H1 (cell line): ENCODE results near the gene DHDH. TPM values are rescaled to one million over a fixed set of nuclear protein-coding genes. Genes with fewer than 3 reads are reported as not detected.
A peak's percentile ranks its signal among the peaks of the same experiment; 100 is the strongest.

Experiments used
- CTCF ChIA-PET: fragments of 300-600 bp; sonication (Branson Sonifier 250); formaldehyde crosslinking; loops from one replicate; lab custom pipeline; 2021; ENCODE audit not compliant: partially characterized antibody; lab: Charles Lee
- POLR2A ChIA-PET: fragments of 300-600 bp; sonication (Branson Sonifier 250); formaldehyde crosslinking; loops from one replicate; lab custom pipeline; 2021; ENCODE audit warnings: inconsistent platforms; ENCODE audit not compliant: partially characterized antibody; lab: Charles Lee
- DNase-seq, 2 experiments: peaks; one replicate each; pipeline versions ENCODE4 v3.0.0 to v3.0.0-alpha.2; 2010 to 2022; ENCODE audit warnings: low spot score in 2 of 2, low read depth in 1 of 2, mixed read lengths in 1 of 2
- FAIRE-seq: peaks from 2 replicates; lab custom pipeline; 2011; peaks lifted over from hg19 to GRCh38; lab: Jason Lieb, UNC
- H2AFZ ChIP-seq: 2 replicates; pipeline ENCODE4 v1.8.1; 2012; ENCODE audit warnings: low read length, inconsistent platforms
- H2AK5ac ChIP-seq: 2 replicates; pipeline ENCODE4 v1.6.1; 2013; ENCODE audit warnings: low read depth, low read length
- H2BK120ac ChIP-seq: replicated peaks from 2 replicates; pipeline ENCODE3; 2013; ENCODE audit warnings: low read depth, low read length, inconsistent platforms
- H2BK12ac ChIP-seq: 2 replicates; pipeline ENCODE4 v1.6.1; 2013; ENCODE audit warnings: low read depth, low read length
- H2BK15ac ChIP-seq: 2 replicates; pipeline ENCODE4 v1.6.1; 2013; ENCODE audit warnings: low read length
- H2BK20ac ChIP-seq: 2 replicates; pipeline ENCODE4 v1.6.1; 2013; ENCODE audit warnings: low read length
- H2BK5ac ChIP-seq: 2 replicates; pipeline ENCODE4 v1.6.1; 2013; ENCODE audit warnings: low read depth, low read length
- H3K14ac ChIP-seq: 2 replicates; pipeline ENCODE4 v1.6.1; 2013; ENCODE audit warnings: inconsistent platforms; ENCODE audit not compliant: insufficient read length
- H3K18ac ChIP-seq: 2 replicates; pipeline ENCODE4 v1.6.1; 2013; ENCODE audit warnings: low read length; ENCODE audit errors: extremely low read depth
- H3K23ac ChIP-seq: 2 replicates; pipeline ENCODE4 v1.6.1; 2013; ENCODE audit warnings: inconsistent platforms; ENCODE audit not compliant: insufficient read length
- H3K23me2 ChIP-seq: 2 replicates; pipeline ENCODE4 v1.6.1; 2013; ENCODE audit warnings: low read depth, low read length
- H3K27ac ChIP-seq: 2 replicates; pipeline ENCODE4 v1.6.1; 2011; ENCODE audit warnings: low read depth, low read length, inconsistent platforms
- H3K27me3 ChIP-seq, 4 experiments: replicated peaks in 1 of 4; 1 replicate in 1 of 4; 2 replicates in 3 of 4; pipeline versions ENCODE4 v1.6.1 to v1.8.1; 2011 to 2013; ENCODE audit warnings: low read length in 3 of 4, mild to moderate bottlenecking in 3 of 4, inconsistent platforms in 2 of 4, mixed read lengths in 2 of 4, moderate library complexity in 1 of 4; ENCODE audit not compliant: control insufficient read depth in 3 of 4, insufficient read depth in 3 of 4; ENCODE audit errors: extremely low read depth in 1 of 4
- H3K36me3 ChIP-seq, 4 experiments: 2 replicates each; pipeline versions ENCODE4 v1.6.1 to v1.8.1; 2011 to 2013; ENCODE audit warnings: mild to moderate bottlenecking in 4 of 4, low read length in 3 of 4, moderate library complexity in 2 of 4, control low read depth in 1 of 4, inconsistent platforms in 1 of 4; ENCODE audit not compliant: insufficient read depth in 4 of 4, control insufficient read depth in 2 of 4
- H3K4ac ChIP-seq: replicated peaks from 2 replicates; pipeline ENCODE3; 2013; ENCODE audit warnings: low read length, low read depth, mixed read lengths, inconsistent platforms; ENCODE audit not compliant: insufficient read length
- H3K4me1 ChIP-seq, 4 experiments: replicated peaks in 1 of 4; 1 replicate in 1 of 4; 2 replicates in 3 of 4; pipeline versions ENCODE4 v1.6.1 to v1.8.1; 2011 to 2013; ENCODE audit warnings: low read length in 3 of 4, inconsistent platforms in 2 of 4, mixed read lengths in 1 of 4; ENCODE audit not compliant: insufficient read depth in 4 of 4, control insufficient read depth in 3 of 4
- H3K4me2 ChIP-seq, 2 experiments: 2 replicates each; pipeline versions ENCODE4 v1.6.1 to v1.8.1; 2011 to 2013; ENCODE audit warnings: low read depth in 2 of 2, low read length in 2 of 2, control low read depth in 1 of 2, inconsistent platforms in 1 of 2, mild to moderate bottlenecking in 1 of 2; ENCODE audit not compliant: insufficient read depth in 1 of 2
- H3K4me3 ChIP-seq, 4 experiments: fragments of 200-600, 300-600 bp in 1 of 4; sonication (generic), shearing (Covaris generic), sonication (Bioruptor Twin) in 1 of 4; 2 replicates each; pipeline versions ENCODE4 v1.5.1 to v1.8.1; 2011 to 2016; ENCODE audit warnings: low read length in 4 of 4, low read depth in 3 of 4, control low read depth in 2 of 4, inconsistent platforms in 2 of 4, mild to moderate bottlenecking in 2 of 4, mixed read lengths in 1 of 4, moderate library complexity in 1 of 4; ENCODE audit not compliant: insufficient read depth in 2 of 4; ENCODE audit errors: extremely low read depth in 1 of 4
- H3K56ac ChIP-seq: replicated peaks from 2 replicates; pipeline ENCODE3; 2013; ENCODE audit warnings: low read depth, mild to moderate bottlenecking, mixed read lengths, low read length, inconsistent platforms; ENCODE audit not compliant: insufficient read length
- H3K79me1 ChIP-seq: 2 replicates; pipeline ENCODE4 v1.6.1; 2013; ENCODE audit warnings: low read depth, low read length, control low read depth
- H3K79me2 ChIP-seq, 2 experiments: 2 replicates each; pipeline versions ENCODE4 v1.6.1 to v1.8.1; 2012 to 2013; ENCODE audit warnings: low read length in 2 of 2, mild to moderate bottlenecking in 2 of 2, inconsistent platforms in 1 of 2; ENCODE audit not compliant: insufficient read depth in 2 of 2, control insufficient read depth in 1 of 2
- H3K9ac ChIP-seq, 4 experiments: replicated peaks in 1 of 4; 1 replicate in 1 of 4; 2 replicates in 3 of 4; pipeline versions ENCODE4 v1.6.1 to v1.8.1; 2011 to 2013; ENCODE audit warnings: low read depth in 3 of 4, low read length in 3 of 4, control low read depth in 2 of 4, mild to moderate bottlenecking in 2 of 4, moderate library complexity in 2 of 4, inconsistent platforms in 1 of 4; ENCODE audit errors: extremely low read depth in 1 of 4
- H3K9me3 ChIP-seq, 2 experiments: 2 replicates each; pipeline versions ENCODE4 v1.6.1 to v1.8.1; 2012 to 2013; ENCODE audit warnings: mild to moderate bottlenecking in 2 of 2, moderate library complexity in 2 of 2, control low read depth in 1 of 2, inconsistent platforms in 1 of 2, low read depth in 1 of 2, low read length in 1 of 2, mixed read lengths in 1 of 2; ENCODE audit not compliant: insufficient read depth in 2 of 2
- H4K20me1 ChIP-seq, 2 experiments: replicated peaks in 1 of 2; 2 replicates each; pipeline versions ENCODE3 to v1.8.1; 2011 to 2013; ENCODE audit warnings: inconsistent platforms in 2 of 2, low read length in 2 of 2, mild to moderate bottlenecking in 1 of 2; ENCODE audit not compliant: insufficient read depth in 2 of 2, control insufficient read depth in 1 of 2
- H4K5ac ChIP-seq: 2 replicates; pipeline ENCODE4 v1.6.1; 2013; ENCODE audit warnings: low read length, low read depth, mixed read lengths, inconsistent platforms; ENCODE audit not compliant: insufficient read length
- H4K8ac ChIP-seq: 2 replicates; pipeline ENCODE4 v1.8.0; 2013; ENCODE audit warnings: mild to moderate bottlenecking, moderate library complexity, low read length, inconsistent platforms; ENCODE audit not compliant: insufficient read depth; ENCODE audit errors: extremely low read depth
- H4K91ac ChIP-seq: replicated peaks from 2 replicates; pipeline ENCODE3; 2013; ENCODE audit warnings: low read length, mixed read lengths, inconsistent platforms; ENCODE audit not compliant: insufficient read length
- CEBPB ChIP-seq: IDR thresholded peaks from 2 replicates; pipeline ENCODE4 v1.6.1; 2012; ENCODE audit warnings: low read depth, low read length
- POLR2A ChIP-seq, 2 experiments: IDR thresholded peaks; 1 replicate in 1 of 2; 2 replicates in 1 of 2; pipeline ENCODE4 v1.6.1; 2011; ENCODE audit warnings: low read depth in 2 of 2, low read length in 2 of 2, mild to moderate bottlenecking in 2 of 2; ENCODE audit errors: control extremely low read depth in 1 of 2
- SAP30 ChIP-seq: fragments of 300-600 bp; sonication (generic); IDR thresholded peaks from 2 replicates; pipeline ENCODE4 v1.7.1; 2012; ENCODE audit warnings: low read length, moderate library complexity, mild to moderate bottlenecking, inconsistent platforms; ENCODE audit not compliant: insufficient read depth, insufficient replicate concordance
- WGBS, 2 experiments: shearing (Covaris generic) in 1 of 2; methylation state at CpG; one replicate each; pipeline versions ENCODE4 v1.1.6 to v1.1.7; 2013 to 2015; ENCODE audit warnings: low lambda C conversion rate in 2 of 2, mixed read lengths in 2 of 2, inconsistent platforms in 1 of 2, low coverage in 1 of 2, missing lambda C conversion rate in 1 of 2; ENCODE audit not compliant: insufficient replicate concordance in 2 of 2, insufficient coverage in 1 of 2, insufficient read length in 1 of 2; ENCODE audit errors: extremely low coverage in 1 of 2, missing lambda C conversion rate in 1 of 2; 5-methylcytosine and 5-hydroxymethylcytosine counted together
- polyA plus RNA-seq, 7 experiments: library from polyadenylated mRNA; depleted of rRNA in 3 of 7; stranded (reverse) in 5 of 7; unstranded in 2 of 7; fragments of >200 nt in 5 of 7; fragments of 200-250 nt in 2 of 7; gene quantifications; 1 replicate in 5 of 7; 2 replicates in 1 of 7; 4 replicates in 1 of 7; pipeline versions ENCODE4 v1.2.1 to v1.2.3, GENCODE V29; 2011 to 2013; ENCODE audit warnings: missing spikeins in 2 of 7, mixed read lengths in 2 of 7
- total RNA-seq: library from RNA; stranded (reverse); fragmentation: NEBNext Ultra II Directional; extraction: Animal tissue kit (Norgen Biotek cat#: 25700); gene quantifications from 2 replicates; pipeline ENCODE4 v1.2.1, GENCODE V29; 2021

The DHDH gene
- total and polyA plus RNA-seq, 2 of the 8 experiments (the other 6 are each of a cell fraction or from before 2014, with no cell fraction given): 2.2 to 2.8 TPM

- Histone ChIP-seq H3K56ac (peak overlapping the region; percentile 92), H2BK5ac (peak overlapping the region; percentile 94), H3K4me2 (peak overlapping the region; percentile 67 to 99), H3K4ac (peak overlapping the region; percentile 97), H4K8ac (peak overlapping the region; percentile 89; the same call in 1 of the 2 replicates), H3K79me2 (peaks cover 0 to 13% of the 10 kb centered on the region in 2 experiments; a peak in 2 of 4 replicates), H3K9ac (peak overlapping the region in 3 of 4 experiments; percentile 43 to 80 (median 60); a peak in 6 of 7 replicates), H2BK20ac (no peak overlapping the region), H4K20me1 (peaks cover 3 to 19% of the 10 kb centered on the region in 2 experiments), H4K5ac (peak overlapping the region; percentile 90), H3K9me3 (no peaks in the 10 kb centered on the region), H2AFZ (no peak overlapping the region), H3K27ac (peak overlapping the region; percentile 76), H3K23me2 (peaks cover 17% of the 10 kb centered on the region; the same call in 1 of the 2 replicates), H3K36me3 (peaks cover 2 to 30% (median 12%) of the 10 kb centered on the region in 4 experiments; a peak in 5 of 8 replicates), H3K4me3 (peak overlapping the region; percentile 24 to 59 (median 36)), H2AK5ac (peak overlapping the region; percentile 91), H3K18ac (peak overlapping the region; percentile 95), H4K91ac (peak overlapping the region; percentile 96), H3K79me1 (peaks cover 5% of the 10 kb centered on the region), H2BK120ac (peak overlapping the region; percentile 67), H3K27me3 (no peaks in the 10 kb centered on the region), H3K14ac (no peak overlapping the region), H2BK12ac (peak overlapping the region; percentile 84), H3K23ac (no peak overlapping the region), H3K4me1 (peaks cover 4 to 17% (median 12%) of the 10 kb centered on the region in 4 experiments), H2BK15ac (peak overlapping the region; percentile 74; the same call in 1 of the 2 replicates)
- 23% methylated on average over 19 of the region's 19 CpGs; no CpG with 5 or more reads in 1 of the 2 experiments for WGBS, 2 experiments
- POLR2A ChIA-PET: interaction anchor here (0.6 to 5.4 kb wide), 52 partner anchors 9 to 542 kb away, joined by 3 to 56 read pairs (median 4); partner anchors contain the start of genes BAX, DHDH, GYS1 and NUCB1
- FAIRE-seq (no peak), DNase-seq (peak in 1 of 2 experiments; percentile 78)
- CTCF ChIA-PET: interaction anchor here (0.6 to 1.9 kb wide), 8 partner anchors 9 to 1424 kb away, joined by 3 to 7 read pairs (median 4); partner anchors contain the start of gene RUVBL2
- peak in 1 of 2 experiments; percentile 33; a peak in 1 of 3 replicates for TF ChIP-seq POLR2A (IDR thresholded peaks at IDR 0.05; ENCODE audit: control extremely low read depth in 1 of 2, low read depth in 2 of 2, low read length in 2 of 2)
- TF ChIP-seq CEBPB: no peak
- TF ChIP-seq SAP30: no peak
Observed at GRCh38 chr19:48964205-48965039, 30.9 kb downstream of the DHDH start.
